A673 (cell line): Measurements from ENCODE around the gene PAX7.

Experiments
- EZH2 ChIP-seq: fragments of 200-600 bp; sonication (generic); IDR thresholded peaks from 2 replicates; pipeline ENCODE4 v1.6.1; 2017; ENCODE audit warnings: borderline replicate concordance, low read depth, mild to moderate bottlenecking, mixed read lengths, antibody characterized with exemption, low read length; ENCODE audit not compliant: poor library complexity, severe bottlenecking
- TF ChIP-seq, protein P1 (sequence below): fragments of 300-800, 200-600 bp; sonication (generic); conservative IDR thresholded peaks from 2 replicates; pipeline ENCODE4 v1.5.1; 2017; ENCODE audit warnings: low read depth, mild to moderate bottlenecking, antibody characterized with exemption, low read length, moderate library complexity, mixed read lengths

DNA sequence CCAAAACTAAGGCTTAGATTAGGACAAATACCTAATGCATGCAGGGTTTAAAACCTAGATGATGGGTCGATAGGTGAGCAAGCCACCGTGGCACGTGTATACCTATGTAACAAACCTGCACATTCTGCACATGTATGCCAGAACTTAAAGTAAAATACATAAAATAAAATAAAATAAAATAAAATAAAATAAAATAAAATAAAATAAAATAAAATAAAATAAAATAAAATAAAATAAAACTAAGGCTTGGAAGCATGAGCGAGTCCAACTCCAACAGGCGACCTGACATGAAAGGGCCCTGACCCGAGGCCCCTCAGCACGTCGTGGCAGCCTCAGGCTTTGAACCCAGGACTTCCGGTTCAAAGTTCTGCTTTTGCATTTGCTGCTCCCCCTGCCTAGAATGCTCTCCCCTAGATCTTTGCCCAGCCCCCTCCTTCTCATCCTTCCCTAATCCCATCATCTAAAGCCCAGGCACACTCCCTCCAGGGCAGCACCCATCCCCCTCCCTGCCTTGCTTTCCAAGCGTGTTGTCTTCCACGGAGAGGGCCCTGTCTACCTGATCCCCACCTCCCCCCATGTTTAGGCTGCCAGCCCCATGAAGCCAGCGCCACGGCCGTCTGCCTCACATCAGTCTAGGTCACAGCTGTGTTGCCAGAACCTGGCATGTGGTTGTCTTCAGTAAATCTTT, 164.5 kb downstream of the PAX7 start:
- TF ChIP-seq, protein P1, sequence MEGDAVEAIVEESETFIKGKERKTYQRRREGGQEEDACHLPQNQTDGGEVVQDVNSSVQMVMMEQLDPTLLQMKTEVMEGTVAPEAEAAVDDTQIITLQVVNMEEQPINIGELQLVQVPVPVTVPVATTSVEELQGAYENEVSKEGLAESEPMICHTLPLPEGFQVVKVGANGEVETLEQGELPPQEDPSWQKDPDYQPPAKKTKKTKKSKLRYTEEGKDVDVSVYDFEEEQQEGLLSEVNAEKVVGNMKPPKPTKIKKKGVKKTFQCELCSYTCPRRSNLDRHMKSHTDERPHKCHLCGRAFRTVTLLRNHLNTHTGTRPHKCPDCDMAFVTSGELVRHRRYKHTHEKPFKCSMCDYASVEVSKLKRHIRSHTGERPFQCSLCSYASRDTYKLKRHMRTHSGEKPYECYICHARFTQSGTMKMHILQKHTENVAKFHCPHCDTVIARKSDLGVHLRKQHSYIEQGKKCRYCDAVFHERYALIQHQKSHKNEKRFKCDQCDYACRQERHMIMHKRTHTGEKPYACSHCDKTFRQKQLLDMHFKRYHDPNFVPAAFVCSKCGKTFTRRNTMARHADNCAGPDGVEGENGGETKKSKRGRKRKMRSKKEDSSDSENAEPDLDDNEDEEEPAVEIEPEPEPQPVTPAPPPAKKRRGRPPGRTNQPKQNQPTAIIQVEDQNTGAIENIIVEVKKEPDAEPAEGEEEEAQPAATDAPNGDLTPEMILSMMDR: no peak
- TF ChIP-seq EZH2: no peak
